ENCODE results near the gene SPANXN5.
"Not testable (repeated sequence)": the region's sequence is repeated elsewhere in the genome, so short reads cannot be mapped to it uniquely, and the experiment has no call there.

Gene SPANXN5, protein sequence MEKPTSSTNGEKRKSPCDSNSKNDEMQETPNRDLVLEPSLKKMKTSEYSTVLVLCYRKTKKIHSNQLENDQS

DNA sequence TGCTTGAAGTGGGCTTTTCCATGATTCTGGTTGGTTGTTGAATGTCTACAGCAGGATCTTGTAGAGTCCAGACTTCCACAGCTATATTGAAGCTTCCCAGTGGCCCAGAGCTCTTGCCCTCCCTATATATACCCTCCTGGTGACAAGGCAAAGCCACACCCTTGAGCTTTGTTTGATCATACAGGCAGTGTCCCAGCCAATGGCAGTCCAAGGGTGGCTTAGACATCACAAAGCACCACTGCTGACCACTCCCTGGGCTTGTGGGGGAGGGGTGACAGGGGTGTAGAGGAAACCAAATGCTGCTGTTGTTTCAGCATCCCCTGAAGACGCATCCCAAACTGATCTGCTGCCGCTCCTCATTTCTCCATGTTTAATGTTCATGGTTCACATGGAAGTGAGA, at the start of gene SPANXN5:
TSS of gene SPANXN5 (minus strand) at position 101 of the 400 bp plus-strand sequence. CDS start at position 22, 79 bp downstream.
- not testable (repeated sequence) for DNase-seq

DNA sequence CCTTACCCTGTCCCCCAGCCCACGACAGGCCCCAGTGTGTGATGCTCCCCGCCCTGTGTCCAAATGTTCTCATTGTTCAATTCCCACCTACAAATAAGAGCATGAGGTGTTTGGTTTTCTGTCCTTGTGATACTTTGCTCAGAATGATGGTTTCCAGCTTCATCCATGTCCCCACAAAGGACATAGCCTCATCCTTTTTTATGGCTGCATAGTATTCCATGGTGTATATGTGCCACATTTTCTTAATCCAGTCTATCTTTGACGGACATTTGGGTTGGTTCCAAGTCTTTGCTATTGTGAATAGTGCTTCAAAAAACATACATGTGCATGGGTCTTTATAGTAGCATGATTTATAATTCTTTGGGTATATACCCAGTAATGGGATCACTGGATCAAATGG, 46.4 kb upstream of the SPANXN5 start:
- DNase-seq, result not testable (repeated sequence)

DNA sequence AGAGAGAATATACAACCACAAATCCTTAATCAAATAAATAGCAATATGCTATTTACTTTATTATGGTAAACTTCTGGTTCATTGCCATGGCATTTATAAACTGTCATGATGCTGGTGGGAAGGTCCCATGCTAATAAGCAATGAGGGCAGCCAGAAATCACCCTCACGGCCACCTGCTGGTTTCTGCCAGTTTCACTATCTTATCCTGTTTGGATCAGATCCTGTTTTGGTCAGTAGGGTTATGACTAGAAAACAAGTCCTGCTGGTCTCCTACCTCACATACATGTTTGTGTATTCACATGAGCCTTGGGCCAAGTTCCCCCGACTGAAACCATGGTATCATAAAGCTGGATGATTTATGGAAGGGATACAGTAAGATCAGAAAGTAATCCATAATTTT, 41.9 kb upstream of the SPANXN5 start:
- DNase-seq, result no peak

DNA sequence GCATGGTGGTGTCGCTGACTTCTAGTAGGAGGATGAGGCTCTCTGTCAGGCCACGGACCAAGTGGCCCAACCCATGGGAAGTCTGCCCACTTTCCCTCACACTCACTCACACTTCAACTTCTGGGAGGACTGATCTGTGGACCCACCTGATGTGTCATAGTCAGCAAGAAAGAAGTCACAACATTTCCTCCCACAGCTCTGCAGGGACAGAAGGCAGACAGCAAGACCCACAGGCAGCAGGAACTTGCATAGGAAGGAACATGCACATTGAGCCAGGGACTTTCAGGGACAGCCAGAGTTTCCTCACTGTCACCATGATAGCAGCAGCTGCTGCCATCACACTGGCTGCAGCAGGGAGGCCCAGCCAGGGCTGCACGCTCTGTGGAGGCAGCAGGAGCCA, 33.3 kb upstream of the SPANXN5 start:
- no peak for DNase-seq

DNA sequence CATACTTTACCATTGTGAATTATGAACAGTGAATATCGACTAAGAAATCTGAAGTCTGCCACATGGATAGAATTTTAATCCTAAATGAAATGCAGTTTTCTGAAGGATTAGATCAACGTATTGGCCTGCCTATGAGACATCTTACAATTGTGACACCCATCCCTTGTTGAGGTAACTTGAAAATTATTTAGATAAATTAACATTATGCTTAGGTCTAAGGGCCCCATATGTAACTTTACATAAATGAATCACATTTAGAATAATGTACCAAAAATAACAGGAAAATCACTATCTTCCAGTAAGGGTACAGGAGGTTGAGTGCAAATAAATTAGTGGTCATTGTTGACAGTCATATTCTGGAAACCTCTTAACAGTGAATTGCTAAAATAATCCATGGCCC, 27.4 kb upstream of the SPANXN5 start:
- DNase-seq, result no peak

DNA sequence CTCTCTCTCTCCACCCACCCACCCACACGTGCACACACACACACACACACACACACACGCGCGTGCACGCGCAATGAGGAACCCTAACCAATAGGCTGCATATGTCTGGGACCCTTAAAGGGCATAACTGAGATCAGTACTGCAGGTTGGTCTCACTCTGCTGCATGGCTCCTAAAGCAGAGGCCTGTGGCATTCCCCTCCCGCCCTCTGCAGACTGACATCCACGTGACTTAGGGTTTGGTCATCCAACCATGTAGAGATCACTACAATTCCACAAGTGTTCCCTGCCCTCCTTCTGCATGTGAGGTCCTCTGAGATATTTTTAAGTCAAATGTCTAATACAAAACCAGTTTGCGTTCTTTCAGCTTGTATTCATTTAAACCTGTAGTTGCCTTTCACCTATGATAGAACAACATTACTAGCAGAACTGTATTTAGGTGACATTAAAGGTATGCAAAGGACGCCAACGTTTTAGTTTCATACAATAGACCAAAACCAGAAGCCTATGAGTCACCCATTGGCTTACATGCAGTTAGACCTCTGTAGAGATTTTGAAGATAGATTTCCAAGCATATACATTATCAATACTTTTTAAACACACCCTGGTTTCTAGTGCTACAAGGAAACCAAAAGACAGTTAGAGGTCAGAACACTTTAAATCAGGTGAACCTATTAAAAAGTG, 24.0 kb upstream of the SPANXN5 start:
- DNase-seq, result no peak

DNA sequence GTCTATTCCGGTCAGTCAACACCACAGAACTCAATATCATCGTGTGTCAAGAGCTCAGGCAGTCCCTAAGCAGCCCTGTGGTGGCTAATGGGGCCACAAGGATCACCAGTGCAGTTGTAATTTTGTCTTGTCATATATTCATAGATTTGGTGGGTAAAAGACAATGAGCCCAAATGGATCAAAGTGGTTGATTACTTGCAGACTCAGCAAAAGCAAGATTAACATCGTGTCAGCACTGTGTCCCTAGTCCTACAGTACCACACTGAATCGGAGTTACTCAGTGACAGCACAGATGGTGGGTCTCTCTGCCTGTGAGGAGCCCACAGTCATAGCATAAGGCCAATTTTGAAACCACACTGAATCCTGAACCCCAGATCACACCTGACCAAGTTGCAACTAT, 22.6 kb upstream of the SPANXN5 start:
- DNase-seq, result no peak

DNA sequence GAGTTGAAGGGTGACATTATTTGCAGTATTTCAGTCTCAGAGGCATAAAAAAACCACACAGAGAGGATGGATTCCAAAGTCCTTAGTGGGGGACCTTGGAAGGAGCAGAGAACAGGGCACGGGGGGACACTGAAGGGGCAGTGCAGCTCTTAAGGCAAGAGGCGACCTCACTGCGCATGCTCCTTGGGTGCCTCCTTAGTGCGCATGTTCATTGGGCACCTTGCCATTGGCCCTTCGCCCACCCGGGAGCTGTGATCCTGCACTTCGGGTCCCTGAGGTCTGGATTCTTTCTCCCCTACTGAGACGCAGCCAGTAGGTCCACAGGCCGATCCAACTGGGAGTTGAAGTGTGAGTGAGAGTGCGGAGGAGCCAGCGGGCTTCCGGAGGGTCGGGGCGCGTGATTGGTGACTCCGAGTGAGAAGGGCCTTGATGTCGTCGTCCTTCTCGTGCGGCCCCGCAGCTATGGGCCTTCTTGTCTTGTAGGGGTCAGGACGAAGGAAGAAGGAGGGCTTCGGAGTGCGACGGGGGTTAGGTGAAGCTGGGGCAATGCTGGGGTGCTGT, 13.9 kb upstream of the SPANXN5 start, which contains the start of gene XAGE5:
TSS of gene XAGE5 (plus strand) at position 223 of the 561 bp plus-strand sequence. CDS start 1,280 bp downstream, outside the sequence.
- no peak for DNase-seq

DNA sequence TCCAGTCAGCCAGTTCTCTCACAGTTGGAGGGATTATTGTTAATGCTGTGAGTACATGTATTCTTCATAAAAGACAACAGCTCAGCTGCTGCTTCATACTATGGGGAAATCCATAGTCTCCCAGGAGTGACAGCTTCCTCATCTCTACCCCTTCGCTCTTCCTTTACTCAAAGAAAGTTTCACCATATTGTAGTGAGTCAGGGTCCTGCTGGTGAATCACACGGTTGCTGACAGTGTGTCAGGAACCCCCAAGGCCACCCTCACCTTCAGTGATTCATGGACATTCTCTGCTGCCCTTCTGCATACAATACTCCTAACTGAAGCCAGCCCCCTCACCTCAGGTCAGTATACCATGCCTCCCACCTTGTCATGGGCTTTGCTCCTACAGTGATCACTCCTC, 7.6 kb upstream of the SPANXN5 start:
- not testable (repeated sequence) for DNase-seq

DNA sequence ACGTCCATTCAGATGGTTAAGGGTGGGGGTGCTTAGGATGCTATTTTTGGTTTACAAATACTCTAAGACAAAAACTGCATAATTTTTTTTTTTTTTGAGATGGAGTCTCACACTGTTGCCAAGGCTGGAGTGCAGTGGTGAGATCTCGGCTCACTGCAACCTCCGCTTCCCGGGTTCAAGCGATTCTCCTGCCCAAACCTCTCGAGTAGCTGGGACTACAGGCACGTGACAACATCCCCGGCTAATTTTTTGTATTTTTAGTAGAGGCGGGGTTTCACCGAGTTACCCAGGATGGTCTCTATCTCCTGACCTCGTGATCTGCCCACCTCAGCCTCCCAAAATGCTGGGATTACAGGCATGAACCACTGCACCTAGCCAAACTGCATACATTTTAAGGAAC, 23.7 kb downstream of the SPANXN5 start:
- not testable (repeated sequence) for DNase-seq

DNA sequence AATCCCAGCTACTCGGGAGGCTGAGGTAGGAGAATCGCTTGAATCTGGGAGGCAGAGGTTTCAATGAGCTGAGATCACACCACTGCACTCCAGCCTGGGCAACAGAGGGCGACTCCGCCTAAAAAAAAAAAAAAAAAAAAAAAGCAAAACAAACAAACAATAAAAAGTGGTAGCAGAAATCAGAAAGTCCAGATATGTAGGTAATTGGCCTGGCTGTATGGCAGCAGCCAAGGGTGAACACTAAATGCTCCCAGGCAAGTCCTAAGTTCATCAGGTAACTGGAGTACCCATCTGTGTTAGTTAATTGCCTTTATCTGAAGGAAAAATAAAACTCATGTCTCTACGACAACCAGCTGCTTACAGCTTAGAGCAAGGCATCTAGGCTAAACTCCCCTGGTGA, 31.2 kb downstream of the SPANXN5 start:
- not testable (repeated sequence) for DNase-seq

DNA sequence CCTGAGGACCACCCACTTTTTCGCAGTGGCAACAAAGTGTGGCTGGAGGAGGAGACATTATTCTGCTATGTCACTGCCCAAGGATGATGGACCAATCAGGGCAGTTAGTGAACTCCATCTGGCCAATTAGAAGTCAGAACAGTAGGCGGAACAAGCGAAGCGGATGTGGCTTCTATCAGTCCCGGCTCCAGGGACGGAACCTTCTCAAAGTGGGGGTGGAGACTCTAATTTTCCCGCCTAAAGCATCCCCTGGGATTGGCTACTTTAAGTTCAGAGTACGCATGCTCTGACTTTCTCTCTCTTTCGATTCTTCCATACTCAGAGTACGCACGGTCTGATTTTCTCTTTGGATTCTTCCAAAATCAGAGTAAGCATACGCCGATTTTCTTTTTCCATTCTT, 46.3 kb downstream of the SPANXN5 start, which contains the start of gene SSX2B:
TSS of gene SSX2B (plus strand) at position 301 of the 400 bp plus-strand sequence. CDS start 1,429 bp downstream, outside the sequence.
- not testable (repeated sequence) for DNase-seq
